Activated CD8-positive, alpha-beta memory T cell treated with anti-CD3 and anti-CD28 coated beads, Interleukin-2, amount 50 U/mL, for 1 hour (primary cell): Measurements from ENCODE around the gene KCNF1.

Experiments
- DNase-seq: peaks from one replicate; pipeline ENCODE4 v3.0.0-alpha.2; 2020; ENCODE audit errors: extremely low read depth

The KCNF1 gene

GRCh38 chr2:10879624-10880585 lies 31.8 kb upstream of the KCNF1 start:
- no peak for DNase-seq

GRCh38 chr2:10880586-10881321 lies 31.0 kb upstream of the KCNF1 start:
- DNase-seq, result no peak

GRCh38 chr2:10882568-10882967 lies 29.2 kb upstream of the KCNF1 start:
- DNase-seq, result no peak

DNA sequence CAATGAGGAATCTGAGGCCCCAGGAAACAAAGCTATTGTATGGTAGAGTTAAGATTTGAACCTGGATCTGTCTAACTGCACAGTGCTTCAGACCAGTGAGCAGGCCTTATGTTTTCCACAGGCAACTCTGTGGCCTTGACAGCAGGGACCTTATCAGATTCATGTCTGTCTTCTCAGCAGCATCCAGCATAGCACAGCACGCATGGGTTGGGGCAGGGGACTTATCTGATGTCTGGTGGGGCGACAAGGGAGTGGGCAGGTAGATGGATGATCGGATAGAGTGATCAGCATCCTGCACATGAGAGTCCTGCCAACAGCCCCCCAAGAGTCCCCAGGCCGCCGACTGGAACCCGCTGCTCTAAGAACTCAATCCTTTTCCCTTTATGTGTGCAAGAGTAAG lies 28.7 kb upstream of the KCNF1 start:
- DNase-seq, result no peak

GRCh38 chr2:10883801-10884478 lies 27.8 kb upstream of the KCNF1 start:
- no peak for DNase-seq

GRCh38 chr2:10884574-10884975 lies 27.2 kb upstream of the KCNF1 start:
- DNase-seq, result no peak

GRCh38 chr2:10885094-10885860 lies 26.5 kb upstream of the KCNF1 start:
- no peak for DNase-seq

DNA sequence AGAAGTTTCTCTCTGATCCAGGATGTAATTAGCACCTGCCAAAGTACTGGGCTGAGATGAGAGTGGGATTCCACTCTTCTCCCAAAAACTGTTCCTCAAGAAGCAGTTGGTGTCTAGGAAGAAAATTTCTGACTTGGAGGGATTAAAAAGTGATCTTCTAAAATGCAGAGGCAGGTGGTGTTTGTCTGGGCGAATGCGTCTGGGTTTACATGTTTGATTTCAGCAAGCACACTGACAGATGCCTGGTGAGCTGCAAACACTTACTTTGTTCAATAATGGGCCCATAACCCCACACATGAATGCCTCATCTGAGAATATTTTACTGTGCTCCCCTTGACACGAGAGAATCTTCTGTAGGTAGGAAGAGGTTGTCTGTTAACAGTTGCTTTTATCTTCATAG lies 24.3 kb upstream of the KCNF1 start:
- DNase-seq, result no peak

- no peak for DNase-seq
These were observed 22.0 kb upstream of the KCNF1 start for GRCh38 chr2:10889651-10890215.

DNA sequence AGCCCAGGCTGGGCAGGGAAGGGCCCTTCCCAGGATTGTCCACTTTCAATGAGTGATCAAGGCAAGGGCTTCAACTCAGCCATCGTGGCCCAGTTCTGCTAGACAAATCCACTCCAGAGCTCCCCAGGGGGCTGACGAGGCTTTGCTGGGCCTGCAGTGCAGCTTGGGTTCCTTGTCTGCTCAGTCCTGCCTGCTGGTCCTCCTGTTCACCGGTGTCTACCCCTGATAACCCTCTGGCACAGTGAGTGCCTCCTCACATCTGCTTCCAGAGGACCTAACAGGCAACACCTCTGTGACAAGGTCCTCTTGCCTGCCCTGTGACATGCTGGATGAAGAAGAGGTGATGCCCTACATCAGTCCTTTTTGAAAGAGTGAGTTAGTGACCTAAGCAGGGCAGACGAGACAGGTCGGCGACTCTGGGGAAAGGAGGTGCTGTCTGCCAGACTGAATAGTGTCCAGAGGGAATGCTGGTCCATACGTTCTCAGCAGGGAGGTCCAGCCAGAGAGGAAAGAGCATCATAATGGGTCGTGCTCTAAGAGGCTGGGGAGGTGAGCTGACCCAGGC lies 20.9 kb upstream of the KCNF1 start:
- no peak for DNase-seq

DNA sequence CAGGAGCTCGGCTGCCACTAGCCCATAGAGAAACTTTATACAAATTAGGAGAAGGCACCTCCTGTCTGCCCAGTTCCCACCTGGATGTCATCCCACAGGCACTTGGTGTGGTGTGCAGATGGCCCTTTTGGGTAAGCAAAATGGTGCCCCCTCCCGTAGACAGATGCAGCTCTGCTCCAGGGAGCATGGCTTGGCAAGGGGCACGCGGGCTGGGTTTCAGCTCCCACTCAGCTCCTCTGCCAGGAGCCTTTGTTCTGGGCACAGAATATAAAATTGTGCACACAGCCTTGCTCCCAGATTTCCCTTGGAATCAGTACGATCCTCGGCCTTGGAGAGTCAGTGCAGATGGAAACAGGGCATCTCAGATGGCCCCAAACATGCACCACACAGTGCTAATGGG lies 20.3 kb upstream of the KCNF1 start:
- DNase-seq, result no peak

- DNase-seq, result no peak
These were observed 19.9 kb upstream of the KCNF1 start for GRCh38 chr2:10891848-10892247.

- no peak for DNase-seq
These were observed 19.4 kb upstream of the KCNF1 start for GRCh38 chr2:10892316-10892715.

DNA sequence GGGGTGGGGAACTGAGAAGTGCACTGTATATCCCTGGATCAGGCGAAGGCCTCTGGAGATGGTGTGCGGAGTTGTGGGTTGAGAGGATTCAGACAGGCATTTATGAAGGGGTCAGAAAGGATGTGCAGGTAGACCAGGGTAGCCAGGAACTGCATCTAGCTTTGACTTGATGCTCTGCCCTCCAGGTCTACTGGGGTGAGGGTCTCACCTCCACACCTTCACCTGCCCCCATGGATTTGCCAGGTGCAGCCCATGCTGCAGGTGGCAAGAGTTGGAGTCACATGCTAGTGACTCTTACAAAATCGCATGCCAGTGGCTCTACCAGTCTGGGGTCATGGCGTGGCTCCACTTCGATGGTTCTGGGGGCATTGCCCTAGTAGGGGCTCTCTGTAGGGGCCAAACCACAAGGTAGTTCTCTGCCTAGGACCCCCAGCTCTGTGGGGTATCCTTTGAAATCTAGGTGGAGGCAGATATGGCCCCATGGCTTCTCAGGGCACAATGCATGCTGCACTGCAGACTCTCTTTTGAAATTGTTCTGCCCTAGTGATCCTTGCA lies 18.9 kb upstream of the KCNF1 start:
- DNase-seq, result no peak

GRCh38 chr2:10894264-10894935 lies 17.3 kb upstream of the KCNF1 start:
- no peak for DNase-seq

DNA sequence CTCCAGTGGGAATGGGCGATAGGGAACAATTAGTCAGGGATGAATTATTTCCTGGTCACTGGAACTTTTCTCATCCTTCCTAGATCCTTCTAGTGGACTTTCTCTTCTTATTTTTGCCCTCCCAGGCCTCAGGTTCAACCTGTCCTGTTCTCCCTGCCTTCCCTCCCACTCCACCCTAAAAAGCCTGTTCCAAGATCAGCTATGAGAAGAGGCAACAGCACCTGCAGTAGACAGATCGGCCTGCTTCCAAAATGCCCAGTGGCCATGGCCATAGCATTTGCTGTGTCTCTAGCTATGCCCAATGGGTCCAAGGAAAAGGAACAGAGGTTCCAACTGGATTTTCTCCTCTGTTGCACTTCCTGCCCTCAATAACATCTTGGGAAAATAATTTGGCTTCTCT lies 16.5 kb upstream of the KCNF1 start:
- no peak for DNase-seq

- DNase-seq, result no peak
These were observed 13.8 kb upstream of the KCNF1 start for GRCh38 chr2:10897956-10898355.

DNA sequence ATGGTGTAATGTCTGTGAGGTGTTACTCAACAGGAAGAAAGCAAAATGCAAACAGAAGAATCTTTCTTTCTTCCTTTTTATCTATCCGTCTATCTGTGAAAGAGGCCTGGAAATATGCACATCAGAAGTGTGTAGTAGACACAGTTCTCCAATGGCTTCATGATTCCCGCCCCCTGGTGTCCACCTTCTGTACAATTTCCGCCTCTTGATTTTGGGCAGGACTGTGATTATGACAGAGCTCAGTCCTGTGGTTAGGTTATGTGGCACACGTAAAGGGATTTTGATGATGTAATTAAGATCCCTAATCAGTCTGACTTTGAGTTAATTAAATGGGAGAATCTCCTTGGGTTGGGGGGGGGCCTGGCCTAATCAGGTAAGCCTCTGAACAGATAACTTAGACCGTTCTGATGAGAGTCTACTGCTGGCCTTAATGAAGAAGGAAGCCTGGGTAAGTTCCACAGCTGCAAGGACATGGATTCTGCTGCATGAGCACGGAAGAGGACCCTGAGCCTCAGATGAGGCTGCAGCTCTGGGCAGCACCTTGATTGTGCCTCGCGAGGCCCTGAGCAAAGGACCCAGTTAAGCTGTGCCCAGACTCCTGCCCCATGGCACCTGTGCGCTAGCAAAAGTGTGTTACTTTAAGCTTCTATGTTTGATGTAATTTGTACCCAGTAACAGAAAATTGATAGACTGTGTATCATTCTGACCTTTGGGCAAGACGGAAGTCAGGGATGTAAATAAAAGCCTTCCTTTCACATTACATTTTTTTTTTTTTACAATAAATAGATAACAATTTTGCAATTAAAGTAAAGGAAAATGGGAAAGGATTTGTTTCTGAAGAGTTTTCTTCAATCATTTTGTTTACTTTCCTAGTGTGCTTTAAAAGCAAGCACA lies 11.3 kb upstream of the KCNF1 start:
- no peak for DNase-seq
